GM19240 (cell line): Measurements from ENCODE around the gene VIPR2.

Experiments used
- DNase-seq: peaks from one replicate; pipeline ENCODE4 v3.0.0; 2011; ENCODE audit warnings: low spot score; ENCODE audit not compliant: insufficient read length

Gene VIPR2

GRCh38 chr7:159158125-159158887 is 13.6 kb upstream of the VIPR2 start:
- no peak for DNase-seq

- DNase-seq = no peak
These were observed 13.0 kb upstream of the VIPR2 start for GRCh38 chr7:159157714-159158113.

GRCh38 chr7:159156436-159157245 is 12.0 kb upstream of the VIPR2 start:
- no peak for DNase-seq

- no peak for DNase-seq
These were observed 10.7 kb upstream of the VIPR2 start for GRCh38 chr7:159155410-159155809.

GRCh38 chr7:159154243-159154642 is 9.6 kb upstream of the VIPR2 start:
- no peak for DNase-seq

- no peak for DNase-seq
These were observed 8.8 kb upstream of the VIPR2 start for GRCh38 chr7:159153511-159153910.

GRCh38 chr7:159152816-159153215 is 8.1 kb upstream of the VIPR2 start:
- DNase-seq = no peak

GRCh38 chr7:159151231-159151630 is 6.6 kb upstream of the VIPR2 start:
- no peak for DNase-seq

GRCh38 chr7:159149488-159149887 is 4.8 kb upstream of the VIPR2 start:
- DNase-seq = no peak

- no peak for DNase-seq
These were observed 4.0 kb upstream of the VIPR2 start for GRCh38 chr7:159148430-159149395.

GRCh38 chr7:159147687-159148086 is 3.0 kb upstream of the VIPR2 start:
- no peak for DNase-seq

GRCh38 chr7:159147246-159147645 is 2.6 kb upstream of the VIPR2 start:
- no peak for DNase-seq

GRCh38 chr7:159146084-159146858 is 1.6 kb upstream of the VIPR2 start:
- no peak for DNase-seq

GRCh38 chr7:159145490-159145855 is 806 bp upstream of the VIPR2 start:
- DNase-seq = no peak

GRCh38 chr7:159143780-159144757 is 598 bp downstream of the VIPR2 start:
- no peak for DNase-seq

GRCh38 chr7:159142730-159143129 is 1.9 kb downstream of the VIPR2 start:
- no peak for DNase-seq

- DNase-seq = no peak
These were observed 2.5 kb downstream of the VIPR2 start for GRCh38 chr7:159142199-159142598.

GRCh38 chr7:159141660-159142059 is 3.0 kb downstream of the VIPR2 start:
- DNase-seq = no peak

- DNase-seq = no peak
These were observed 3.5 kb downstream of the VIPR2 start for GRCh38 chr7:159141167-159141566.
